ENCODE results near the gene DNAJC1. TPM values are rescaled to one million over a fixed set of nuclear protein-coding genes. Genes with fewer than 3 reads are reported as not detected.

Gene DNAJC1
- total and polyA plus RNA-seq, 2 of the 8 experiments (the other 6 are each of a cell fraction or from before 2014, with no cell fraction given): 6.8 to 14.8 TPM

DNA sequence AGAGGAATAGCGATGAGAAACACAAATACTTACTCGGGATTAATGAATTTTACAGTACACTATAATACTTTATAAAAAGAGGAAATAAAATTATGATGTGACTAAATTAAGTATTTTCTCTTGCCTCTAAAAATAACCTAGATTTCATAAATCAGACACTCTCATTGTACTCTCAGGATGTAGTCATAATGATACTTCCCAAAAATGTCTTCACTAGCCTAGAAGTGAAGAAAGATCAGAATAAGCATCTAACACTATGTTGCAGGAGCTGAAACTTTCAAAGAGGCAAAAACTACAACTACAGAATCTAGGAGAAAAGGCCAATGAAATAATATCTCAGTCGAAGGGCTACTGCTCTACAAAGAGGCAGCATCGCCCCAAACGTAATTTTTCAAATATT is 49.4 kb downstream of the DNAJC1 start (continued):
- TF ChIP-seq, protein P1, sequence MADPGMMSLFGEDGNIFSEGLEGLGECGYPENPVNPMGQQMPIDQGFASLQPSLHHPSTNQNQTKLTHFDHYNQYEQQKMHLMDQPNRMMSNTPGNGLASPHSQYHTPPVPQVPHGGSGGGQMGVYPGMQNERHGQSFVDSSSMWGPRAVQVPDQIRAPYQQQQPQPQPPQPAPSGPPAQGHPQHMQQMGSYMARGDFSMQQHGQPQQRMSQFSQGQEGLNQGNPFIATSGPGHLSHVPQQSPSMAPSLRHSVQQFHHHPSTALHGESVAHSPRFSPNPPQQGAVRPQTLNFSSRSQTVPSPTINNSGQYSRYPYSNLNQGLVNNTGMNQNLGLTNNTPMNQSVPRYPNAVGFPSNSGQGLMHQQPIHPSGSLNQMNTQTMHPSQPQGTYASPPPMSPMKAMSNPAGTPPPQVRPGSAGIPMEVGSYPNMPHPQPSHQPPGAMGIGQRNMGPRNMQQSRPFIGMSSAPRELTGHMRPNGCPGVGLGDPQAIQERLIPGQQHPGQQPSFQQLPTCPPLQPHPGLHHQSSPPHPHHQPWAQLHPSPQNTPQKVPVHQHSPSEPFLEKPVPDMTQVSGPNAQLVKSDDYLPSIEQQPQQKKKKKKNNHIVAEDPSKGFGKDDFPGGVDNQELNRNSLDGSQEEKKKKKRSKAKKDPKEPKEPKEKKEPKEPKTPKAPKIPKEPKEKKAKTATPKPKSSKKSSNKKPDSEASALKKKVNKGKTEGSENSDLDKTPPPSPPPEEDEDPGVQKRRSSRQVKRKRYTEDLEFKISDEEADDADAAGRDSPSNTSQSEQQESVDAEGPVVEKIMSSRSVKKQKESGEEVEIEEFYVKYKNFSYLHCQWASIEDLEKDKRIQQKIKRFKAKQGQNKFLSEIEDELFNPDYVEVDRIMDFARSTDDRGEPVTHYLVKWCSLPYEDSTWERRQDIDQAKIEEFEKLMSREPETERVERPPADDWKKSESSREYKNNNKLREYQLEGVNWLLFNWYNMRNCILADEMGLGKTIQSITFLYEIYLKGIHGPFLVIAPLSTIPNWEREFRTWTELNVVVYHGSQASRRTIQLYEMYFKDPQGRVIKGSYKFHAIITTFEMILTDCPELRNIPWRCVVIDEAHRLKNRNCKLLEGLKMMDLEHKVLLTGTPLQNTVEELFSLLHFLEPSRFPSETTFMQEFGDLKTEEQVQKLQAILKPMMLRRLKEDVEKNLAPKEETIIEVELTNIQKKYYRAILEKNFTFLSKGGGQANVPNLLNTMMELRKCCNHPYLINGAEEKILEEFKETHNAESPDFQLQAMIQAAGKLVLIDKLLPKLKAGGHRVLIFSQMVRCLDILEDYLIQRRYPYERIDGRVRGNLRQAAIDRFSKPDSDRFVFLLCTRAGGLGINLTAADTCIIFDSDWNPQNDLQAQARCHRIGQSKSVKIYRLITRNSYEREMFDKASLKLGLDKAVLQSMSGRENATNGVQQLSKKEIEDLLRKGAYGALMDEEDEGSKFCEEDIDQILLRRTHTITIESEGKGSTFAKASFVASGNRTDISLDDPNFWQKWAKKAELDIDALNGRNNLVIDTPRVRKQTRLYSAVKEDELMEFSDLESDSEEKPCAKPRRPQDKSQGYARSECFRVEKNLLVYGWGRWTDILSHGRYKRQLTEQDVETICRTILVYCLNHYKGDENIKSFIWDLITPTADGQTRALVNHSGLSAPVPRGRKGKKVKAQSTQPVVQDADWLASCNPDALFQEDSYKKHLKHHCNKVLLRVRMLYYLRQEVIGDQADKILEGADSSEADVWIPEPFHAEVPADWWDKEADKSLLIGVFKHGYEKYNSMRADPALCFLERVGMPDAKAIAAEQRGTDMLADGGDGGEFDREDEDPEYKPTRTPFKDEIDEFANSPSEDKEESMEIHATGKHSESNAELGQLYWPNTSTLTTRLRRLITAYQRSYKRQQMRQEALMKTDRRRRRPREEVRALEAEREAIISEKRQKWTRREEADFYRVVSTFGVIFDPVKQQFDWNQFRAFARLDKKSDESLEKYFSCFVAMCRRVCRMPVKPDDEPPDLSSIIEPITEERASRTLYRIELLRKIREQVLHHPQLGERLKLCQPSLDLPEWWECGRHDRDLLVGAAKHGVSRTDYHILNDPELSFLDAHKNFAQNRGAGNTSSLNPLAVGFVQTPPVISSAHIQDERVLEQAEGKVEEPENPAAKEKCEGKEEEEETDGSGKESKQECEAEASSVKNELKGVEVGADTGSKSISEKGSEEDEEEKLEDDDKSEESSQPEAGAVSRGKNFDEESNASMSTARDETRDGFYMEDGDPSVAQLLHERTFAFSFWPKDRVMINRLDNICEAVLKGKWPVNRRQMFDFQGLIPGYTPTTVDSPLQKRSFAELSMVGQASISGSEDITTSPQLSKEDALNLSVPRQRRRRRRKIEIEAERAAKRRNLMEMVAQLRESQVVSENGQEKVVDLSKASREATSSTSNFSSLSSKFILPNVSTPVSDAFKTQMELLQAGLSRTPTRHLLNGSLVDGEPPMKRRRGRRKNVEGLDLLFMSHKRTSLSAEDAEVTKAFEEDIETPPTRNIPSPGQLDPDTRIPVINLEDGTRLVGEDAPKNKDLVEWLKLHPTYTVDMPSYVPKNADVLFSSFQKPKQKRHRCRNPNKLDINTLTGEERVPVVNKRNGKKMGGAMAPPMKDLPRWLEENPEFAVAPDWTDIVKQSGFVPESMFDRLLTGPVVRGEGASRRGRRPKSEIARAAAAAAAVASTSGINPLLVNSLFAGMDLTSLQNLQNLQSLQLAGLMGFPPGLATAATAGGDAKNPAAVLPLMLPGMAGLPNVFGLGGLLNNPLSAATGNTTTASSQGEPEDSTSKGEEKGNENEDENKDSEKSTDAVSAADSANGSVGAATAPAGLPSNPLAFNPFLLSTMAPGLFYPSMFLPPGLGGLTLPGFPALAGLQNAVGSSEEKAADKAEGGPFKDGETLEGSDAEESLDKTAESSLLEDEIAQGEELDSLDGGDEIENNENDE (IDR thresholded peaks at IDR 0.05; ENCODE audit: insufficient replicate concordance, low read length): no peak
- no peak for TF ChIP-seq CHD1 (IDR thresholded peaks at IDR 0.05; ENCODE audit: low read depth, low read length)
- TF ChIP-seq, protein P2, sequence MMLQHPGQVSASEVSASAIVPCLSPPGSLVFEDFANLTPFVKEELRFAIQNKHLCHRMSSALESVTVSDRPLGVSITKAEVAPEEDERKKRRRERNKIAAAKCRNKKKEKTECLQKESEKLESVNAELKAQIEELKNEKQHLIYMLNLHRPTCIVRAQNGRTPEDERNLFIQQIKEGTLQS (IDR thresholded peaks at IDR 0.05; ENCODE audit: insufficient read depth, low read depth, low read length): no peak
- TF ChIP-seq TBP (IDR thresholded peaks at IDR 0.05; ENCODE audit: low read depth, low read length): no peak
- no peak for TF ChIP-seq CBX8 (IDR thresholded peaks at IDR 0.05; ENCODE audit: borderline replicate concordance, low read depth, low read length)
- TF ChIP-seq EP300 (IDR thresholded peaks at IDR 0.05; ENCODE audit: borderline replicate concordance in 1 of 2, low read depth in 2 of 2, low read length in 2 of 2): no peak
- no peak for TF ChIP-seq RXRA (IDR thresholded peaks at IDR 0.05; ENCODE audit: insufficient read depth, low read depth, low read length)
- no peak for TF ChIP-seq BACH1 (IDR thresholded peaks at IDR 0.05; ENCODE audit: low read length)
- TF ChIP-seq, protein P3, sequence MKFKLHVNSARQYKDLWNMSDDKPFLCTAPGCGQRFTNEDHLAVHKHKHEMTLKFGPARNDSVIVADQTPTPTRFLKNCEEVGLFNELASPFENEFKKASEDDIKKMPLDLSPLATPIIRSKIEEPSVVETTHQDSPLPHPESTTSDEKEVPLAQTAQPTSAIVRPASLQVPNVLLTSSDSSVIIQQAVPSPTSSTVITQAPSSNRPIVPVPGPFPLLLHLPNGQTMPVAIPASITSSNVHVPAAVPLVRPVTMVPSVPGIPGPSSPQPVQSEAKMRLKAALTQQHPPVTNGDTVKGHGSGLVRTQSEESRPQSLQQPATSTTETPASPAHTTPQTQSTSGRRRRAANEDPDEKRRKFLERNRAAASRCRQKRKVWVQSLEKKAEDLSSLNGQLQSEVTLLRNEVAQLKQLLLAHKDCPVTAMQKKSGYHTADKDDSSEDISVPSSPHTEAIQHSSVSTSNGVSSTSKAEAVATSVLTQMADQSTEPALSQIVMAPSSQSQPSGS (IDR thresholded peaks at IDR 0.05; ENCODE audit: low read length): no peak
